Colonic mucosa (tissue), 4 donors: Measurements from ENCODE around the gene ALDH4A1. TPM values are rescaled to one million over a fixed set of nuclear protein-coding genes. Genes with fewer than 3 reads are reported as not detected.

ENCODE experiments used
- DNase-seq: peaks from one replicate; pipeline ENCODE4 v3.0.0-alpha.2; 2020
- H3K27ac ChIP-seq: fragments of 200-600 bp; one replicate; pipeline ENCODE4 v1.8.0; 2021
- H3K27me3 ChIP-seq: fragments of 200-600 bp; one replicate; pipeline ENCODE4 v1.8.0; 2021
- H3K36me3 ChIP-seq: fragments of 200-600 bp; one replicate; pipeline ENCODE4 v1.8.0; 2021
- H3K4me1 ChIP-seq: fragments of 200-600 bp; one replicate; pipeline ENCODE4 v1.8.0; 2021; ENCODE audit warnings: mild to moderate bottlenecking
- H3K4me3 ChIP-seq: fragments of 200-600 bp; one replicate; pipeline ENCODE4 v1.8.0; 2021
- H3K9ac ChIP-seq, 2 donors: one replicate each; pipeline ENCODE4 v1.7.0; 2013; ENCODE audit warnings: control low read depth in 2 of 2, low read depth in 2 of 2, low read length in 2 of 2
- H3K9me3 ChIP-seq: fragments of 200-600 bp; one replicate; pipeline ENCODE4 v1.8.0; 2021
- intact Hi-C: fragments of 100-400 bp; cut with DNase I; formaldehyde crosslinking; loops from one replicate; pipeline ENCODE4 v1.14.1; 2022
- total RNA-seq, 2 donors: library from RNA; stranded (reverse); fragmentation: NEBNext Ultra II Directional in 1 of 2; extraction: Animal tissue kit (Norgen Biotek cat#: 25700) in 1 of 2; gene quantifications; one replicate each; pipeline ENCODE4 v1.2.1, GENCODE V29; 2021
- TF ChIP-seq, protein P1 (sequence below): fragments of 200-600 bp; IDR thresholded peaks from one replicate; pipeline ENCODE4 v1.8.0; 2022; ENCODE audit warnings: antibody characterized with exemption, mild to moderate bottlenecking
- donor health status: healthy.
- donor health status: DM: no; HTN: no; CAD: no.
- donor health status: DM: no; HTN: no; CAD: no.

ALDH4A1 gene
- total RNA-seq, 2 donors from 2014 or later = 7.9 to 13.0 TPM

- H3K36me3 ChIP-seq = no peaks in the 10 kb centered on the region
- intact Hi-C loops = no loop called here
- H3K9ac ChIP-seq = no peak overlapping the region
- DNase-seq = no peak
- no peaks in the 10 kb centered on the region for H3K4me1 ChIP-seq
- H3K9me3 ChIP-seq = no peaks in the 10 kb centered on the region
- TF ChIP-seq, protein P1, sequence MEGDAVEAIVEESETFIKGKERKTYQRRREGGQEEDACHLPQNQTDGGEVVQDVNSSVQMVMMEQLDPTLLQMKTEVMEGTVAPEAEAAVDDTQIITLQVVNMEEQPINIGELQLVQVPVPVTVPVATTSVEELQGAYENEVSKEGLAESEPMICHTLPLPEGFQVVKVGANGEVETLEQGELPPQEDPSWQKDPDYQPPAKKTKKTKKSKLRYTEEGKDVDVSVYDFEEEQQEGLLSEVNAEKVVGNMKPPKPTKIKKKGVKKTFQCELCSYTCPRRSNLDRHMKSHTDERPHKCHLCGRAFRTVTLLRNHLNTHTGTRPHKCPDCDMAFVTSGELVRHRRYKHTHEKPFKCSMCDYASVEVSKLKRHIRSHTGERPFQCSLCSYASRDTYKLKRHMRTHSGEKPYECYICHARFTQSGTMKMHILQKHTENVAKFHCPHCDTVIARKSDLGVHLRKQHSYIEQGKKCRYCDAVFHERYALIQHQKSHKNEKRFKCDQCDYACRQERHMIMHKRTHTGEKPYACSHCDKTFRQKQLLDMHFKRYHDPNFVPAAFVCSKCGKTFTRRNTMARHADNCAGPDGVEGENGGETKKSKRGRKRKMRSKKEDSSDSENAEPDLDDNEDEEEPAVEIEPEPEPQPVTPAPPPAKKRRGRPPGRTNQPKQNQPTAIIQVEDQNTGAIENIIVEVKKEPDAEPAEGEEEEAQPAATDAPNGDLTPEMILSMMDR = no peak
- H3K4me3 ChIP-seq = no peak overlapping the region
- H3K27me3 ChIP-seq = no peaks in the 10 kb centered on the region
- no peak overlapping the region for H3K27ac ChIP-seq
These were observed 29.4 kb upstream of the ALDH4A1 start for GRCh38 chr1:18931730-18932129.

DNA sequence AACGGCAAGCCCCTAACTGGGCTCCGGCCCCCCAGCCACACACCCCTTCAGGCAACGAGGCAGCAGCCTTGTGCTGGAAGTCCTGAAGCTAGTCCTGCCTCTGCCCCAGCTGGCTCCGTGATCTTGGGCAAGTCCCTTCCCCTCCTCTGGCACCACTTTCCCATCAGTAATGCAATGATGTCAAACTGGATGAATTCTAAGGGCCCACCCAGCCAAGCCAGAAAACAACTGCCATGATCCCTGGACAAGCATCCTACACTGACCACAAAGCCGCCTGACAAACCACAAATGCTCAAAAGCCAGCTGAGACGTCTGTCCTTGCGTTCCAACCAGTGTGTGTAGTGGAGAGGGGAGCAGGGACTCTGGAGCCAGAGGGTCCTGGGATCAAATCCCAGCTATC is 27.3 kb upstream of the ALDH4A1 start:
- Histone ChIP-seq H3K9ac (no peak overlapping the region), H3K4me1 (no peaks in the 10 kb centered on the region)

DNA sequence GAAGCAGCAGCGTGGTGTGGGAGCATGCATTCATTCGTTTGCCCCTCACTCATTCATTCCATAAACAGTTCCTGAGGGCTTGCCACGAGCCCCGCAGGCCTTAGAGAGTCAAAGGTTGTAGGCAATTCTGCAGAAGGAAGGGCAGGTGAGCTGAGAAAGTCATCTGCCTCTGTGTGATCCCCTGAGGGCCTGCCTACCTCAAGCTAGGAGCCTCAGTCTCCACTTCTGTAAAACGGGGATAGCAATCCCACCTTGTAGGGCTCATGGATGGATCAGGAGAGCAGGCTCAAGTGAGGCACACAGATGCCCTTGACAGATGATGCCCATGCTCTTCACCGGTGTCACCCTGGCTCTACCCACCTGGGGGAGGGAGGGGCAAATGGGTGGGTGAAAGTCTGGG is 26.6 kb upstream of the ALDH4A1 start:
- H3K4me3 ChIP-seq = no peak overlapping the region
- no peaks in the 10 kb centered on the region for H3K4me1 ChIP-seq
- no peak for DNase-seq
- no peaks in the 10 kb centered on the region for H3K36me3 ChIP-seq
- no peaks in the 10 kb centered on the region for H3K9me3 ChIP-seq
- H3K27ac ChIP-seq = no peak overlapping the region
- no peaks in the 10 kb centered on the region for H3K27me3 ChIP-seq
- no peak overlapping the region for H3K9ac ChIP-seq
- TF ChIP-seq, protein P1 = no peak
- intact Hi-C loops = no loop called here

More for the DNA sequence above, 27.3 kb upstream of the ALDH4A1 start:
- intact Hi-C loops = no loop called here
- no peaks in the 10 kb centered on the region for H3K27me3 ChIP-seq
- no peak overlapping the region for H3K27ac ChIP-seq
- H3K4me3 ChIP-seq = no peak overlapping the region
- H3K36me3 ChIP-seq = no peaks in the 10 kb centered on the region
- TF ChIP-seq, protein P1 = no peak
- DNase-seq = no peak
- H3K9me3 ChIP-seq = no peaks in the 10 kb centered on the region

DNA sequence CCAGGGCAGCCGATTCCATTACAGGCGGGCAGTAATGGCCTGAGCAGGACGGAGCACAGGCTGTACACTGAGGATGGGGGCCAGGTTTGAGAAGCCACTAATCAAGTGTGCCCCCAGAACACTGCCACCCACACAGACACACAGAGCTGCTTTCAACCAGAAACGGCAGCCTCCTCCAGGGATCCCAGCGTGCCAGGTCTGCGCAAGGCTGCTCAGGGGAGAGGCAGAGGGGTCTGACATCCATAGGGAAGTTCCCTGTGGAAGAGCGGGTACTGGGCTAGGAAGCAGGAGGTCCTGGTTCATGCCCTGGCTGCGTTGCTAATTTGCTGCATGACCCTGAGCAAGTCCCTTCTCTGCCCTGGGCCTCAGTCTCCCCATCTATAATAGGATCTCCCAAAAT is 26.1 kb upstream of the ALDH4A1 start:
- Histone ChIP-seq H3K9ac (no peak overlapping the region), H3K36me3 (no peaks in the 10 kb centered on the region), H3K4me1 (no peaks in the 10 kb centered on the region), H3K4me3 (no peak overlapping the region), H3K27me3 (no peaks in the 10 kb centered on the region), H3K9me3 (no peaks in the 10 kb centered on the region), H3K27ac (no peak overlapping the region)
- intact Hi-C loops = no loop called here
- no peak for DNase-seq
- TF ChIP-seq, protein P1 = no peak

DNA sequence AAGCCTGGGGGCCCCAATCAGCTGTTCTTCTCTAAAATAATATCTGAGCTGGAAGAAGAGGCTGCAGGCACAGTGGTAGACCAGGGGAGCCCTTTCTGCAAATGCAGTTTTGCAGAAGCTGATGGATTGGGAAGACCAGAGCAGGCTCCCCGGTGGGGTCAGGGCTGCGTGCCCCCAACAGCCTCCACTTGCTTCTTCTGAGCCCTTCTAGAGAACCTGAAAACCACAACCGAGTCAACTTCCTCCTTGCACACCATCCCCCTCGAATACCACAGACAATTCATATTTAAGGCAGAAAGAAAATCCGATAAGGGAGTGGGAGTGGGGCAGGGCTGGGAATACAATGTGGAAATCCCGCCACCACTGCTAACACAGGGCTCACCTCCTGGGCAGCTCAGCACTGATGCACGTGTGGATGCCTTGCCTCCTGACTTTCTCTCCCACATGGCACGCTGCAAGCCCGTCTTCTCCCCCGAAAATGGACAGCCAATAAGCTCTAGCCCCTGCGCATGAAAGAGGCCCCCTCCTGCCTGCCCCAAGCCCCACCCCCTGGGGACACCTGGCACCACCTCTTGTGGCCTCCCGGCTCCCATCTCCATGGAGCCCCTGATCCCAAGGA is 25.4 kb upstream of the ALDH4A1 start:
- no peaks in the 10 kb centered on the region for H3K36me3 ChIP-seq
- H3K27me3 ChIP-seq = no peaks in the 10 kb centered on the region
- TF ChIP-seq, protein P1 = no peak
- H3K9ac ChIP-seq = peak overlapping the region in 1 of 2 donors; percentile 32
- no peak overlapping the region for H3K4me3 ChIP-seq
- no peaks in the 10 kb centered on the region for H3K4me1 ChIP-seq
- no peaks in the 10 kb centered on the region for H3K9me3 ChIP-seq
- H3K27ac ChIP-seq = peak overlapping the region; percentile 65
- intact Hi-C loops = no loop called here
- DNase-seq = no peak
